HepG2 (cell line): ENCODE measurements around the gene FGFR2.

Experiments
- ARID2 ChIP-seq: sonication (generic); formaldehyde crosslinking; IDR thresholded peaks from 2 replicates; pipeline ENCODE4 v1.8.1; 2022; ENCODE audit warnings: mild to moderate bottlenecking, missing genetic modification reagents, borderline replicate concordance
- ELF3 ChIP-seq: IDR thresholded peaks from 2 replicates; pipeline ENCODE4 v1.6.1; 2016; ENCODE audit warnings: missing genetic modification reagents, missing compliant biosample characterization
- FOXK2 ChIP-seq: fragments of 450-650 bp; IDR thresholded peaks from 2 replicates; pipeline ENCODE4 v1.6.1; 2016
- HOXA7 ChIP-seq: sonication (generic); formaldehyde crosslinking; IDR thresholded peaks from 2 replicates; pipeline ENCODE4 v1.8.1; 2022; ENCODE audit warnings: mild to moderate bottlenecking, missing genetic modification reagents, moderate library complexity
- JUN ChIP-seq: sonication (generic); formaldehyde crosslinking; IDR thresholded peaks from 2 replicates; pipeline ENCODE4 v1.4.0; 2020; ENCODE audit warnings: mild to moderate bottlenecking, missing genetic modification reagents
- MED1 ChIP-seq: sonication (generic); formaldehyde crosslinking; IDR thresholded peaks from 2 replicates; pipeline ENCODE4 v1.4.0; 2020; ENCODE audit warnings: missing genetic modification reagents
- NFYB ChIP-seq: sonication (generic); formaldehyde crosslinking; IDR thresholded peaks from 2 replicates; pipeline ENCODE4 v1.4.0; 2020; ENCODE audit warnings: missing genetic modification reagents
- PHF21A ChIP-seq: sonication (generic); formaldehyde crosslinking; IDR thresholded peaks from 2 replicates; pipeline ENCODE4 v1.5.0; 2020; ENCODE audit warnings: mild to moderate bottlenecking, missing genetic modification reagents
- ZNF660 ChIP-seq: sonication (generic); formaldehyde crosslinking; IDR thresholded peaks from 2 replicates; pipeline ENCODE4 v1.5.1; 2020; ENCODE audit warnings: mild to moderate bottlenecking, low read depth, missing genetic modification reagents, borderline replicate concordance
- ZSCAN29 ChIP-seq: sonication (generic); formaldehyde crosslinking; conservative IDR thresholded peaks from 2 replicates; pipeline ENCODE4 v1.4.0; 2020; ENCODE audit warnings: mild to moderate bottlenecking, missing genetic modification reagents
- TF ChIP-seq, protein P1 (sequence below): sonication (generic); formaldehyde crosslinking; IDR thresholded peaks from 2 replicates; pipeline ENCODE4 v1.4.0; 2020; ENCODE audit warnings: mild to moderate bottlenecking, missing genetic modification reagents

DNA sequence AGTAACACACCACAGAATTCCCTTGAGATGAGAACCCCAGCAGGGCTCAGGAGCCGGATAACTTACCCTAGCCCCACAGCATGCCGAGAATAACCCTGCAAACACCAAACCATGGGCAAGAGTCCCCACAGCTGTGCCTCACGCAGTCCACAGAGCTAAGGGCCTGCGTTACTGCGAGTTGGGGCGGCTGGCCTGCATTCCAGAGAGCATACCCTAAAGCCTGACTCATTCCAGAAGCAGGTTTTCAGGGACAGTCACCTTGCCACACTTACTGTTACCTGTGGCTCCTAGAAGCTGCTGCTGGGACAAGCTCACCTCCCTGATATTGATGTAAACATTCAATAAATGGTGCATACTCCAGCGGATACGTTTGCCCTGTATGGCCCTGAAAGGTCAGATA, 18.6 kb downstream of the FGFR2 start:
- TF ChIP-seq ZNF660, result no peak
- no peak for TF ChIP-seq ARID2 (CRISPR knock-in tag)
- no peak for TF ChIP-seq PHF21A
- TF ChIP-seq JUN (CRISPR knock-in tag), result no peak
- TF ChIP-seq FOXK2, result no peak
- TF ChIP-seq MED1 (CRISPR knock-in tag), result no peak
- TF ChIP-seq, protein P1, sequence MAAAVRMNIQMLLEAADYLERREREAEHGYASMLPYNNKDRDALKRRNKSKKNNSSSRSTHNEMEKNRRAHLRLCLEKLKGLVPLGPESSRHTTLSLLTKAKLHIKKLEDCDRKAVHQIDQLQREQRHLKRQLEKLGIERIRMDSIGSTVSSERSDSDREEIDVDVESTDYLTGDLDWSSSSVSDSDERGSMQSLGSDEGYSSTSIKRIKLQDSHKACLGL (CRISPR knock-in tag), result no peak
- no peak for TF ChIP-seq ZSCAN29 (CRISPR knock-in tag)
- no peak for TF ChIP-seq ELF3 (CRISPR knock-in tag)
- TF ChIP-seq NFYB (CRISPR knock-in tag), result no peak
- TF ChIP-seq HOXA7 (CRISPR knock-in tag), result no peak
